T-helper 17 cell (primary cell): Measurements from ENCODE around the gene TYMP. TPM values are rescaled to one million over a fixed set of nuclear protein-coding genes. Genes with fewer than 3 reads are reported as not detected.

ENCODE experiments used
- ATAC-seq: fragments of 150-1000 bp; cut with Tn5 transposase; 2 replicates; pipeline ENCODE4 v1.10.0; 2021; ENCODE audit warnings: mild to moderate bottlenecking, moderate library complexity
- DNase-seq, 3 donors: peaks; one replicate each; pipeline versions ENCODE4 v3.0.0 to v3.0.0-alpha.2; 2020 to 2021
- H3K9me3 ChIP-seq: one replicate; pipeline ENCODE4 v1.7.0; 2013; ENCODE audit warnings: low read length, mild to moderate bottlenecking; ENCODE audit not compliant: control insufficient read depth, poor library complexity, severe bottlenecking
- H3K27ac Mint-ChIP-seq: one replicate; pipeline ENCODE4 v1.8.0; 2022; ENCODE audit warnings: mild to moderate bottlenecking, moderate library complexity, mixed read lengths
- H3K27me3 Mint-ChIP-seq: one replicate; pipeline ENCODE4 v1.8.0; 2022; ENCODE audit warnings: mixed read lengths
- H3K36me3 Mint-ChIP-seq: one replicate; pipeline ENCODE4 v1.8.0; 2022; ENCODE audit warnings: low read depth, mixed read lengths
- H3K4me1 Mint-ChIP-seq: one replicate; pipeline ENCODE4 v1.8.0; 2022; ENCODE audit warnings: mild to moderate bottlenecking, mixed read lengths
- H3K4me3 Mint-ChIP-seq: one replicate; pipeline ENCODE4 v1.8.0; 2022; ENCODE audit warnings: mild to moderate bottlenecking, moderate library complexity, mixed read lengths
- total RNA-seq, 4 donors: library from RNA in 2 of 4; stranded (reverse) in 2 of 4; gene quantifications; one replicate each; pipeline ENCODE4 v1.2.3 and lab custom pipeline; 2022 to 2026

Gene TYMP
- total RNA-seq, 2 donors from 2014 or later, result 22.3 to 25.9 TPM

GRCh38 chr22:50506611-50507420, 23.0 kb downstream of the TYMP start:
- Mint-ChIP-seq H3K27me3 (no peaks in the 10 kb centered on the region), H3K4me3 (peak overlapping the region; percentile 96), H3K4me1 (peaks cover 14% of the 10 kb centered on the region), H3K36me3 (no peaks in the 10 kb centered on the region), H3K27ac (peak overlapping the region; percentile 94)
- DNase-seq, result no peak
- H3K9me3 ChIP-seq, result no peaks in the 10 kb centered on the region
- no peak for ATAC-seq

GRCh38 chr22:50505776-50506610, 23.8 kb downstream of the TYMP start:
- H3K9me3 ChIP-seq, result no peaks in the 10 kb centered on the region
- Mint-ChIP-seq H3K4me3 (peak overlapping the region; percentile 63), H3K27me3 (no peaks in the 10 kb centered on the region), H3K36me3 (no peaks in the 10 kb centered on the region), H3K27ac (no peak overlapping the region), H3K4me1 (peaks cover 14% of the 10 kb centered on the region)
- ATAC-seq (no peak), DNase-seq (no peak)

- DNase-seq, result no peak
- H3K9me3 ChIP-seq, result no peaks in the 10 kb centered on the region
- H3K27me3 Mint-ChIP-seq, result no peaks in the 10 kb centered on the region
- no peak overlapping the region for H3K4me3 Mint-ChIP-seq
- no peak overlapping the region for H3K27ac Mint-ChIP-seq
- no peak for ATAC-seq
- no peaks in the 10 kb centered on the region for H3K36me3 Mint-ChIP-seq
- peaks cover 14% of the 10 kb centered on the region for H3K4me1 Mint-ChIP-seq
Measured at GRCh38 chr22:50505276-50505775, 24.5 kb downstream of the TYMP start.

- DNase-seq (no peak), ATAC-seq (no peak)
- no peak overlapping the region for H3K27ac Mint-ChIP-seq
- H3K9me3 ChIP-seq, result no peaks in the 10 kb centered on the region
- H3K27me3 Mint-ChIP-seq, result no peaks in the 10 kb centered on the region
- H3K4me3 Mint-ChIP-seq, result no peak overlapping the region
- H3K4me1 Mint-ChIP-seq, result peaks cover 13% of the 10 kb centered on the region
- no peaks in the 10 kb centered on the region for H3K36me3 Mint-ChIP-seq
Measured at GRCh38 chr22:50504369-50505211, 25.2 kb downstream of the TYMP start.

GRCh38 chr22:50503475-50504145, 26.2 kb downstream of the TYMP start:
- H3K9me3 ChIP-seq, result no peaks in the 10 kb centered on the region
- no peak for DNase-seq
- no peaks in the 10 kb centered on the region for H3K27me3 Mint-ChIP-seq
- no peak overlapping the region for H3K27ac Mint-ChIP-seq
- H3K4me1 Mint-ChIP-seq, result peaks cover 7% of the 10 kb centered on the region
- H3K36me3 Mint-ChIP-seq, result no peaks in the 10 kb centered on the region
- ATAC-seq, result no peak
- H3K4me3 Mint-ChIP-seq, result no peak overlapping the region

GRCh38 chr22:50502628-50503474, 27.0 kb downstream of the TYMP start:
- Mint-ChIP-seq H3K36me3 (no peaks in the 10 kb centered on the region), H3K27ac (no peak overlapping the region), H3K4me3 (no peak overlapping the region), H3K4me1 (peaks cover 6% of the 10 kb centered on the region), H3K27me3 (no peaks in the 10 kb centered on the region)
- no peak for ATAC-seq
- H3K9me3 ChIP-seq, result no peaks in the 10 kb centered on the region
- no peak for DNase-seq

GRCh38 chr22:50502096-50502495, 27.7 kb downstream of the TYMP start:
- Mint-ChIP-seq H3K27me3 (no peaks in the 10 kb centered on the region), H3K36me3 (no peaks in the 10 kb centered on the region), H3K4me3 (no peak overlapping the region), H3K27ac (no peak overlapping the region), H3K4me1 (peaks cover 5% of the 10 kb centered on the region)
- ATAC-seq (no peak), DNase-seq (no peak)
- H3K9me3 ChIP-seq, result no peaks in the 10 kb centered on the region

- H3K27me3 Mint-ChIP-seq, result no peaks in the 10 kb centered on the region
- H3K4me1 Mint-ChIP-seq, result peaks cover 7% of the 10 kb centered on the region
- DNase-seq (no peak), ATAC-seq (no peak)
- no peak overlapping the region for H3K27ac Mint-ChIP-seq
- H3K9me3 ChIP-seq, result no peaks in the 10 kb centered on the region
- H3K4me3 Mint-ChIP-seq, result no peak overlapping the region
- H3K36me3 Mint-ChIP-seq, result no peaks in the 10 kb centered on the region
Measured at GRCh38 chr22:50500452-50500851, 29.4 kb downstream of the TYMP start.

GRCh38 chr22:50498322-50498890, 31.4 kb downstream of the TYMP start:
- DNase-seq, result peak in 1 of 3 donors; percentile 55
- Mint-ChIP-seq H3K4me1 (peaks cover 7% of the 10 kb centered on the region), H3K27ac (peak overlapping the region; percentile 51), H3K36me3 (no peaks in the 10 kb centered on the region), H3K27me3 (no peaks in the 10 kb centered on the region), H3K4me3 (no peak overlapping the region)
- no peaks in the 10 kb centered on the region for H3K9me3 ChIP-seq
- ATAC-seq, result peak; percentile 96

GRCh38 chr22:50497093-50497492, 32.7 kb downstream of the TYMP start:
- Mint-ChIP-seq H3K27ac (no peak overlapping the region), H3K27me3 (no peaks in the 10 kb centered on the region), H3K36me3 (no peaks in the 10 kb centered on the region), H3K4me1 (peaks cover 7% of the 10 kb centered on the region), H3K4me3 (no peak overlapping the region)
- H3K9me3 ChIP-seq, result no peaks in the 10 kb centered on the region
- ATAC-seq (no peak), DNase-seq (no peak)

GRCh38 chr22:50490531-50491308, 39.1 kb downstream of the TYMP start:
- DNase-seq (no peak), ATAC-seq (peak; percentile 23)
- Mint-ChIP-seq H3K4me1 (peaks cover 6% of the 10 kb centered on the region), H3K36me3 (no peaks in the 10 kb centered on the region), H3K4me3 (peak overlapping the region; percentile 36), H3K27me3 (no peaks in the 10 kb centered on the region), H3K27ac (no peak overlapping the region)
- H3K9me3 ChIP-seq, result no peaks in the 10 kb centered on the region
